HFFc6 (cell line): ENCODE measurements around the gene CCDC63. TPM values are rescaled to one million over a fixed set of nuclear protein-coding genes. Genes with fewer than 3 reads are reported as not detected.
"Not testable (repeated sequence)": the region's sequence is repeated elsewhere in the genome, so short reads cannot be mapped to it uniquely, and the experiment has no call there.

Experiments
- DNase-seq: peaks from one replicate; pipeline ENCODE4 v3.0.0-alpha.2; 2018
- H3K27ac Mint-ChIP-seq: 2 replicates; pipeline ENCODE4 v1.8.0; 2020; ENCODE audit warnings: mild to moderate bottlenecking, mixed read lengths
- H3K27me3 Mint-ChIP-seq: 2 replicates; pipeline ENCODE4 v1.8.0; 2021; ENCODE audit warnings: mild to moderate bottlenecking, moderate library complexity, mixed read lengths; ENCODE audit not compliant: insufficient read depth
- H3K36me3 Mint-ChIP-seq: 2 replicates; pipeline ENCODE4 v1.8.0; 2021; ENCODE audit warnings: low read depth, mixed read lengths
- H3K4me1 Mint-ChIP-seq: 2 replicates; pipeline ENCODE4 v1.8.0; 2020; ENCODE audit warnings: low read depth, mixed read lengths
- H3K4me3 Mint-ChIP-seq: 2 replicates; pipeline ENCODE4 v1.8.0; 2020; ENCODE audit warnings: mild to moderate bottlenecking, moderate library complexity, mixed read lengths
- H3K9me3 Mint-ChIP-seq: 2 replicates; pipeline ENCODE4 v1.8.0; 2020; ENCODE audit warnings: mild to moderate bottlenecking, mixed read lengths
- total RNA-seq, 6 experiments: library from RNA; stranded (reverse); fragmentation: NEBNext Ultra II Directional; extraction: Animal tissue kit (Norgen Biotek cat#: 25700); gene quantifications; 2 replicates in 1 of 6; 3 replicates in 5 of 6; pipeline ENCODE4 v1.2.3, GENCODE V29; 2021
- TF ChIP-seq, protein P1 (sequence below): fragments of 200-600 bp; sonication (generic); IDR thresholded peaks from 2 replicates; pipeline ENCODE4 v1.5.0; 2021; ENCODE audit warnings: antibody characterized with exemption, mild to moderate bottlenecking

CCDC63 gene
- total RNA-seq, 6 experiments from 2014 or later: not detected

- no peak for DNase-seq
- Mint-ChIP-seq H3K9me3 (no peaks in the 10 kb centered on the region), H3K27ac (no peak overlapping the region), H3K4me1 (no peaks in the 10 kb centered on the region), H3K36me3 (no peaks in the 10 kb centered on the region), H3K27me3 (peaks cover 6% of the 10 kb centered on the region), H3K4me3 (no peak overlapping the region)
- TF ChIP-seq, protein P1, sequence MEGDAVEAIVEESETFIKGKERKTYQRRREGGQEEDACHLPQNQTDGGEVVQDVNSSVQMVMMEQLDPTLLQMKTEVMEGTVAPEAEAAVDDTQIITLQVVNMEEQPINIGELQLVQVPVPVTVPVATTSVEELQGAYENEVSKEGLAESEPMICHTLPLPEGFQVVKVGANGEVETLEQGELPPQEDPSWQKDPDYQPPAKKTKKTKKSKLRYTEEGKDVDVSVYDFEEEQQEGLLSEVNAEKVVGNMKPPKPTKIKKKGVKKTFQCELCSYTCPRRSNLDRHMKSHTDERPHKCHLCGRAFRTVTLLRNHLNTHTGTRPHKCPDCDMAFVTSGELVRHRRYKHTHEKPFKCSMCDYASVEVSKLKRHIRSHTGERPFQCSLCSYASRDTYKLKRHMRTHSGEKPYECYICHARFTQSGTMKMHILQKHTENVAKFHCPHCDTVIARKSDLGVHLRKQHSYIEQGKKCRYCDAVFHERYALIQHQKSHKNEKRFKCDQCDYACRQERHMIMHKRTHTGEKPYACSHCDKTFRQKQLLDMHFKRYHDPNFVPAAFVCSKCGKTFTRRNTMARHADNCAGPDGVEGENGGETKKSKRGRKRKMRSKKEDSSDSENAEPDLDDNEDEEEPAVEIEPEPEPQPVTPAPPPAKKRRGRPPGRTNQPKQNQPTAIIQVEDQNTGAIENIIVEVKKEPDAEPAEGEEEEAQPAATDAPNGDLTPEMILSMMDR: no peak
These were observed 93.5 kb downstream of the CCDC63 start for GRCh38 chr12:110940296-110940695.

DNA sequence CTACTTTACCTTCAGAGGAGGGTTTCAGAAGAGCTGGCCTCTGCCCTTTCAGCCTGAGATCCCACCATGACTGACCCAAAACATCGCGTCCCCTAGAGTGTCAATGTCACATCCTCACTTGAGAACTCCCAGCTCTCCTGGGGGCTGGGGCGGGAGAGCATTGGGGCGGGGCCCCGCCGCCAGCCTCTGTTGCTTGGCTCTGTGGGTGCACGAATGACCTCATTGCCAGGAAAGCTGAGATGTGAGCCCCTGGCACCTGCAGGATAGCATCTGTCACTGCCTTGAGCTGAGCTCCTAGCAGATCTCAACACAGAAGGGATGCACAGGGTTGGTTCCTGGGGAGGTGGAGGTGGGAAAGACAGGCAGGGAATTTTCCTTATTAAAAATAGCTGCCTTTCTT, 94.1 kb downstream of the CCDC63 start:
- DNase-seq: no peak
- H3K27ac Mint-ChIP-seq: no peak overlapping the region
- TF ChIP-seq, protein P1: no peak
- H3K4me3 Mint-ChIP-seq: no peak overlapping the region
- peaks cover 6% of the 10 kb centered on the region; the same call in 1 of the 2 replicates for H3K9me3 Mint-ChIP-seq
- no peaks in the 10 kb centered on the region for H3K4me1 Mint-ChIP-seq
- no peaks in the 10 kb centered on the region for H3K36me3 Mint-ChIP-seq
- peaks cover 6% of the 10 kb centered on the region for H3K27me3 Mint-ChIP-seq

GRCh38 chr12:110941391-110941790, 94.6 kb downstream of the CCDC63 start:
- no peaks in the 10 kb centered on the region for H3K4me1 Mint-ChIP-seq

GRCh38 chr12:110943373-110943772, 96.6 kb downstream of the CCDC63 start:
- Mint-ChIP-seq H3K27me3 (no peaks in the 10 kb centered on the region; the same call in 1 of the 2 replicates), H3K36me3 (no peaks in the 10 kb centered on the region), H3K4me3 (no peak overlapping the region), H3K4me1 (no peaks in the 10 kb centered on the region), H3K9me3 (peaks cover 13% of the 10 kb centered on the region; the same call in 1 of the 2 replicates), H3K27ac (no peak overlapping the region)
- DNase-seq: no peak
- TF ChIP-seq, protein P1: no peak

More at GRCh38 chr12:110941391-110941790, 94.6 kb downstream of the CCDC63 start:
- H3K9me3 Mint-ChIP-seq: peaks cover 11% of the 10 kb centered on the region; the same call in 1 of the 2 replicates
- no peak overlapping the region for H3K4me3 Mint-ChIP-seq
- no peak for DNase-seq
- H3K36me3 Mint-ChIP-seq: no peaks in the 10 kb centered on the region
- peaks cover 6% of the 10 kb centered on the region for H3K27me3 Mint-ChIP-seq
- TF ChIP-seq, protein P1: no peak
- H3K27ac Mint-ChIP-seq: no peak overlapping the region

DNA sequence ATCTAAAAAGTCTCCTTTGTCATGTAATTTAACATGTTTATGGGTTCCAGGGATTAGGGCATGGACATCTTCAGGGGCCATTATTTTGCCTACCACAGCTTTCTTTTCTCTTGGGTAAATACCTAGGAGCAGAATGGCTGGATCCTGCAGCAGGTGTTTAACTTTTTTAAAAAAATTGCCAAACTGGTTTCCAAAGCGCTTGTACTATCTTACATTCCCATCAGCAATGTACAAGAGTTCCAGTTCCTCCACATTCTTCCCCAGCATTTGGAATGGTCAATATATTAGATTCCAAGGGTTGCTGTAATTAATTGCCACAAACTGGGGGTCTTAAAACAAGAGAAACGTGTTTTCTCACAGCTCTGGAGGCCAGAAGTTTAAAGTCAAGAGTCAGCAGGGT, 101.3 kb downstream of the CCDC63 start:
- H3K4me1 Mint-ChIP-seq: no peaks in the 10 kb centered on the region
- H3K27me3 Mint-ChIP-seq: no peaks in the 10 kb centered on the region
- DNase-seq: no peak
- H3K27ac Mint-ChIP-seq: no peak overlapping the region
- no peaks in the 10 kb centered on the region for H3K36me3 Mint-ChIP-seq
- H3K4me3 Mint-ChIP-seq: no peak overlapping the region
- H3K9me3 Mint-ChIP-seq: peaks cover 13% of the 10 kb centered on the region; the same call in 1 of the 2 replicates
- TF ChIP-seq, protein P1: no peak

DNA sequence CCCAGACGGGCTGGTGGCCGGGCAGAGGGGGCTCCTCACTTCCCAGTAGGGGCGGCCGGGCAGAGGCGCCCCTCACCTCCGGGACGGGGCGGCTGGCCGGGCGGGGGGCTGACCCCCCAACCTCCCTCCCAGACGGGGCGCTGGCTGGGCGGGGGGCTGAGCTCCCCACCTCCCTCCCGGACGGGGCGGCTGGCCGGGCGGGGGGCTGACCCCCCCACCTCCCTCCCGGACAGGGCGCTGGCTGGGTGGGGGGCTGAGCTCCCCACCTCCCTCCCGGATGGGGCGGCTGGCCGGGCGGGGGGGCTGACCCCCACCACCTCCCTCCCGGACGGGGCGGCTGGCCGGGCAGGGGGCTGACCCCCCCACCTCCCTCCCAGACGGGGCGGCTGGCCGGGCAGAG, 103.7 kb downstream of the CCDC63 start:
- H3K27ac Mint-ChIP-seq, H3K36me3 Mint-ChIP-seq, DNase-seq, H3K27me3 Mint-ChIP-seq, H3K4me3 Mint-ChIP-seq, H3K4me1 Mint-ChIP-seq: not testable (repeated sequence)
- H3K9me3 Mint-ChIP-seq: peaks cover 11% of the 10 kb centered on the region; the same call in 1 of the 2 replicates

- H3K4me1 Mint-ChIP-seq, H3K9me3 Mint-ChIP-seq, H3K36me3 Mint-ChIP-seq, H3K4me3 Mint-ChIP-seq, DNase-seq, H3K27ac Mint-ChIP-seq, H3K27me3 Mint-ChIP-seq: not testable (repeated sequence)
These were observed 104.1 kb downstream of the CCDC63 start for GRCh38 chr12:110950867-110951266.
